Inflammatory macrophage (primary cell): ENCODE results near the gene SEC61A1.
A peak's percentile ranks its signal among the peaks of the same experiment; 100 is the strongest.

Experiments
- DNase-seq, 2 donors: peaks; one replicate each; pipeline ENCODE4 v3.0.0-alpha.2; 2020 to 2022
- total RNA-seq, 18 experiments: gene quantifications; one replicate each; lab custom pipeline; 2026; ENCODE audit warnings: mixed read lengths in 6 of 18, inconsistent platforms in 2 of 18; lab: John Stamatoyannopoulos, UW

Gene SEC61A1
- 247 to 419 (median 367) reads per million in 18 experiments for total RNA-seq

DNA sequence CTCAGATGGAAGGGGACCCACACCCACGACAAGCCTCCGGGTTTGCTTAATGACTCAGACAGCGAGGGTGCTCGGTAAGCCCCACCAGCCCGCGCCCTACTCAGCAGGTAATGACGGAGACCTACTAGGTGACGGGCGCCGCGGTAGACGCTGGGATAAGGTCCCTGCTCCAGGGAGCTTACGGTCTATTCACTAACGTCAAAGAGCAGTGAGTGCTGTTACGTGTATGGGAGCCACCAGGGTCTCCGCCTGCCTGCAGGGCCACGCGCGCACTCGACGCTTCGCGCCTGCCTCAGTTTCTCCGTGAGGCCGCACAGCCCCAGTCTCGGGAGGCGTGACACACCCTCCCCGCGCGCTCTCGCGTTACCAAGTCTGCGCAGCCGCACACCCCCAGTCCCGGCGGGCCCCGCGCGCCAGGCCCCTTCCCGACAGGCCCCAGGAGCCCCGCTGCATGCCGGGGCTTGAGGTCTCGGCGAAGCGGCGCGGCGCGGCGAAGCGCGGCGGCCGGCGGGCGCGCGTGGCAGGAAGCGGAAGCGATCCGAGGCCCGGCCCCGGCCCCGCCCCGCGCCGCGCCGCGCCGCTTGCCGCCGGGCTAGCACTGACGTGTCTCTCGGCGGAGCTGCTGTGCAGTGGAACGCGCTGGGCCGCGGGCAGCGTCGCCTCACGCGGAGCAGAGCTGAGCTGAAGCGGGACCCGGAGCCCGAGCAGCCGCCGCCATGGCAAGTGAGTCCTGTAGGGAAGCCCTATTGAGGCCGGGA lies at the start of gene SEC61A1:
Gene SEC61A1 (plus strand): TSS at position 601 of the 758 bp plus-strand sequence. CDS start 116 bp downstream, at position 717.
- DNase-seq = peak; percentile 95 to 97

DNA sequence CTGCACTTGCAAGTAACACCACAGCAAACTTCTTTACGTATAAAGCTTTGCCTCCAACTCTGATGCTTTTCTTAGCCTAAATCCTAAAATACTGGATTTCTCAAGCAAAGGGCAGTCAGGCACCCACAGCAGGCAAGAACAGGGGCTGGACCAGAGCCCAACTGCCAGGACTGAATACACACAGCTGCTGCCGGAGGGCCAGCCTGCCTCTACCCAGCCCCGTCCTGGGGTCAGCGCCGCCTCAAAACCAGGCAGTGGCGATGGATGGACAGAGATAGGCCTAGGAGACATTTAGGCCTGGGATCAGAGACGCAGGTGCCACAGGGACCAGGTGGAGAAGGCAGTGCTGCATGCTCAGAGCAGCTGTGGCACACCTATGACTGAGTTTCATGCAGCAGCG lies 47.6 kb upstream of the SEC61A1 start:
- DNase-seq = no peak

GRCh38 chr3:128006061-128007032 lies 45.9 kb upstream of the SEC61A1 start:
- no peak for DNase-seq

DNA sequence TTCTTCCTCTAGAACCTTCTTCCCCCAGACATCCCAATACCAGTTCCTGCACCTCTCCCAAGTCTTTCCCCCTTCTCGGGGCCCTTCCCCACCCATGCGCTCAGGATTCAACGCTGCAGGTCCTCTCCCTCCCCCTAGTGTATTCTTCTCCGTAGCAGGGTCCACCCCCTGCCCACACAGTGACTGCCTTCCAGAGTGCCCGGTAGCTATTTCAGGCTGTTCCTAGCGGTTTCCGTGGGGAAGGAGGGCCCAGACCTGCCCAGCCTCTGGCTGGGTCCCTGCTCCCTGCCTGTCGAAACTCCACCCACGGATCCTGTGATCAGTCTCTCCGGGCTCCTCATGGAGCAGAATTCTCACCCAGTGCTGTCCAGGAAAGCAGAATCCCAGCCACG lies 45.2 kb upstream of the SEC61A1 start:
- DNase-seq = no peak

DNA sequence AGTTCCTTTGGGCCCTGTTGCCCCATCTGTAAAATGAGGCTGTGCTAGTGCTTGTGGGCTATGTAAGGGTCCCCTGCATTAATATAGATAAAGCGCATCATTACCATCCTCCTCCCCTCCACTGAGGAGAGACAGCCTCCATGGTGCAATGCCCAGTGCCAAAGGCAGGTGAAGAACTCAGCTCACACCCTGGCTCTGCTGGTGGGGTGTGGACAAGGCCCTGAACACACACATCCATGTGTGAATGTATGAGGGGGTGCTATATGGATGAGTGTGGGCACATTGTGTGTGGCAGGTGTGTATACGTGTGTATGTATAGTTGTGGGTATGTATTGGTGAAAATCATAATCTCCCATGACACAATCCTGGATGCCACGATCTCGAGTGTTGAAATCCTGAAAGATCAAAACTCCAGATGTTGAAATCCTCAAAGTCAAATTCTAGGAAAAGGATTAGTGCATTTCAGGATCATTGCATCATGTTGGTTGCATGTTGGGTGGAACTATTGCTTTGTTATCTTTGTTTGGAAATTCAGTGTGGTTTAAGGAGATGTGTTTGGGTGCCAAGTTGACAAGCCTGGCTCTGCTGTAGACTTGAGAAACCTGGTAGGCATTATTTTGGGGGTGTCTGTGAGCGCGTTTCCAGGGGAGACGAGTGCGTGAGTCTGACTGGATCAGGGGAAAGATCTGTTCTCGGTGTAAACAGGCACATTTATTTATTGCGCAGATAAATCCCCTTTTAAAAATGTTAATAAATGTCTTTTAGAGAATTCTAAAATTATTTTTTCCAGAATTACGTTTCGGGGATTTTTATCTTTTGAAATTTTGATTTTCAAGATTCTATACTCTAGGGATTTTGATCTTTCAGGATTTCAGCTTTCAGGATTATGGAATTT lies 42.0 kb upstream of the SEC61A1 start:
- DNase-seq = peak; percentile 12 to 57

GRCh38 chr3:128011140-128011539 lies 41.1 kb upstream of the SEC61A1 start:
- no peak for DNase-seq

DNA sequence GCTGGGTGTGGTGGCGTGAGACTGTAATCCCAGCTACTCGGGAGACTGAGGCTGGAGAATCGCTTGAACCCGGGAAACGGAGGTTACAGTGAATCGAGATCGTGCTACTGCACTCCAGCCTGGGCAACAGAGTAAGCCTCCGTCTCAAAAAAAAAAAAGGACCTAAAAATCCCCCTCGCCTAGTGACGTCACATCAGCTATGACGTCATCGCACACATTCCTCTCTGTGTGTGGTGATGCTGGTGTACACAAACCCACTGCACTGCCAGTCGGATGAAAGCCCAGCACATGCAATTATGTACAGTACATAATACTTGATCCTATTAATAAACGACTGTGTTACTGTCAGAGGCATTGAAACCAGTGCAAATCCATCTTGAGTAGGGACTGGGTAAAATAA lies 40.2 kb upstream of the SEC61A1 start:
- DNase-seq = no peak

- DNase-seq = no peak
Observed at GRCh38 chr3:128014548-128014947, 37.7 kb upstream of the SEC61A1 start.

- DNase-seq = no peak
Observed at GRCh38 chr3:128016502-128016901, 35.7 kb upstream of the SEC61A1 start.

- DNase-seq = no peak
Observed at GRCh38 chr3:128021768-128022372, 30.4 kb upstream of the SEC61A1 start.

DNA sequence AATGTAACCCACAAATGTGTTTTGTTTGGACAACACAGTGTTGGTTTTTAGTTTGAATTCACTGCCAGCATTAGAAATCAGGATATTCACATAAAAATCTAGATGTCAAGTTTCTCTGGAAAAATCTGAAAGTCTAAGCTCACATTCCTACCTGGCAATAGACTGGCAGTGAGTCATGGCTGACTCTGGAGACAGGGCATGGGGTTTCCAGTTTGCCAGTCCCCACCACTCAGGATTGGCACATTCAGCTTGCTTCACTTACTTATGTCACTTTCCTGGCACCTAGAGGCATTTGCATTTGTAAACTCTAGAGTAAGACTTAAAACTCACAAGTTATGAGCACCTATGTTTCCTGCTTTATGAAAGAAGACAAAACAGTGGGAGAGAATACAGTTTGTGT lies 19.1 kb upstream of the SEC61A1 start:
- DNase-seq = no peak

GRCh38 chr3:128036119-128036518 lies 16.1 kb upstream of the SEC61A1 start:
- DNase-seq = no peak

DNA sequence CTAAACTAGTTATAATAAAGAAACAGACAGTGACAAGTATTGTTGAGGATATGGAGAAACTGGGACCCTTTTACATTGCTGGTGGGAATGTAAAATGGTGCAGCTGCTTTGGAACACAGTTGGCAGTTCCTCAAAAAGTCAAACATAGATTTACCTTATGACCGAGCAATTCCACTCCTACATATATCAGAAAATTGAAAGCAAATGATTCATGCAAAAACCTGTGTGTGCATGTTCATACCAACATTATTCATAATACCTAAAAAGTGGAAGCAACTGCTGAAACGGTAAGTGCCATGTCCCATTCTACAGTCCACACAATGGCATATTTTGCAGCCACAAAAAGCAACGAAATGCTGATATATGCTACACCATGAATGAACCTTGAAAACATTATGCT lies 12.2 kb upstream of the SEC61A1 start:
- no peak for DNase-seq

GRCh38 chr3:128040660-128041059 lies 11.6 kb upstream of the SEC61A1 start:
- no peak for DNase-seq

GRCh38 chr3:128041344-128041743 lies 10.9 kb upstream of the SEC61A1 start:
- DNase-seq = no peak

DNA sequence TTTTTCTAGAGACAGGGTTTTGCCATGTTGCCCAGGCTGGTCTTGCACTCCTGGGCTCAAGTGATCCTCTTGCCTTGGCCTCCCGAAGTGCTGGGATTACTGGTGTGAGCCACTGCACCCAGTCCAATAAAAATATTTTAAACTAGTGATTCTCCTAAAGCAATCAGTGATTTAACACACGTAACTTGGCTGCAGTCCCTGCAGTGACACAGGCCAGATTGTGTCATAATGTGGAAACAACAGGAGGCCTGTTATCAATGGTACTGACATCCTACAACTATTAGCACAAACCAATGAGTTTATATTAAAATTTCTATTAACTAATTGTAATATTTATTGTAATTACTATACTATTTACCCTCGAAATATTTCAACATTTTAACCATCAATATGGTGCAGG lies 1.6 kb upstream of the SEC61A1 start:
- DNase-seq = no peak

DNA sequence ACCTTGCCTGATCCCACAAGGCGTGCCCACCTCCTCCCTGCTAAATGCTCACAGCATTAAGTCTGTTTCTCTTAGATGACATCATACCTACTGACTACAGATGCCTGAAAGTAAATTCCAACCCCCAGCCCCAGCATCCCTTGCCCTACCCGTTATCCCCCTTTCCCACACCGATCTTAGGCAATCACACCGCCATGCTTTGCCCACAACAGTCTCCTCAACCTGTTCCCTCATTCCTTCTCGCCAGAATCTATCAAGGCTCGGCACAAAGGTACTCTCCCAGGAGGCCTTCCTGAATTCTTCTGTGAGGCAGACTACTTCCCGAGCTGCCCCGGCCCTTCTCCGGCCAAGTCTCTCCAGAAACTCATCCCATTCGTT lies 789 bp upstream of the SEC61A1 start:
- no peak for DNase-seq

DNA sequence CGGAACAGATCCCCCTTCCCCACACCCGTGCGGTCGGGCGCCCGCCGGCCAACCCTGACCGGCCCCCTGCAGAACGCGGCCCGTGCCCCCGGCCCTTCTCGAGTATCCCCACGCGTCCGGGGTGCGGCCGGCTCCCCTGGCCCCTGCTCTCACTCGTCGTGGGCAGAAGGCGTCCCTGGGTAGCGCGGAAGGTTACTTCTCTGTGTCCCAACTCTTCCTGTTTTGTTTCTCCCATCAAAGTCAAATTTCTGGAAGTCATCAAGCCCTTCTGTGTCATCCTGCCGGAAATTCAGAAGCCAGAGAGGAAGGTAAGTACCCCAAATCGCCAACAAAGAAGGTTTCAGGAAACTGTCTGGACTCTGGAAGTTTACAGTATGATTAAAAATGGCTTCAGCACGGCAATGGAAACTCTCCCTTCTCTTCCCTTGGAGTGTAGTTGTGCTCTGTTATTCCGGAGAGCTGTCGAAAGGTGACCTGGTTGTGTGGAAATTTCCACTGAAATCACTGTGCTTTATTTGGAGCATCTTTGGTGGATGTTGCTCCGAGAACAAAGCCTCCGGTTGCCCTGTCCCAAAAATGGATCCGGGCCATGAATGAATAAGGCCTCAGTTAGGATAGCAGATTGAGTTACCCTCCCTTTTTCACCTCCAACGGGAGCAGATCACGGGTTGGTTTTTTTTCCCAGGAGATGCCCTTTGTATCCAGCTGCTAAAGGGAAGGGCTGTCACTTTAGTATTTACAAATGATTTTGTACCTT lies 536 bp downstream of the SEC61A1 start:
- peak; percentile 34 to 53 for DNase-seq

GRCh38 chr3:128053614-128054013 lies 1.4 kb downstream of the SEC61A1 start:
- DNase-seq = no peak

DNA sequence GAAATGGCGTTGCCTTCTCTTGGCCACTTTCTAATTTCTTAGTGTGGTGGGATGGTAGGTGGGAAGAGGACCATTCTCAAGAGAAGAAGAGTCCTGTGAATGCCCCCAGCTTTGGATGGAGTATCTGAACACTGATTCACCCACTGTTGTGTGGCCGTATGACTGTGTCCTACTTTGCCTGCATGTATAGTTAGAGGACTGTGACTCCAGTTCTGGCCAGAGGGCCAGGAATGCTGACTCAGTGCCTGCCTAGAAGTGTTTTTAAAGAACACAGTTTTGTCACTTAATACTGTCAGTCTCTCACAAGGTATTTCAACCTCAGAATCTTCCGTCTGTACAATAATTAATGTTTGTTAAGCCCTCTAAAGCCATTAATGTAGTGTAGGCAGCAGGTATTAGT lies 2.1 kb downstream of the SEC61A1 start:
- no peak for DNase-seq

GRCh38 chr3:128056258-128056657 lies 4.0 kb downstream of the SEC61A1 start:
- DNase-seq = no peak
